GM12875 (cell line): ENCODE data around the gene SLC35F3.
"Not testable (repeated sequence)": the region's sequence is repeated elsewhere in the genome, so short reads cannot be mapped to it uniquely, and the experiment has no call there.

ENCODE experiments used
- H3K4me3 ChIP-seq: one replicate; pipeline ENCODE4 v1.5.1; 2011; ENCODE audit warnings: low read depth, low read length, control low read depth
- CTCF ChIP-seq: IDR thresholded peaks from 2 replicates; pipeline ENCODE4 v1.5.1; 2011; ENCODE audit warnings: low read depth, mild to moderate bottlenecking, control low read depth, inconsistent platforms, low read length, moderate library complexity, borderline replicate concordance; ENCODE audit not compliant: insufficient read depth

SLC35F3 gene

GRCh38 chr1:234148816-234149215 lies 244.3 kb downstream of the SLC35F3 start:
- H3K4me3 ChIP-seq = no peak overlapping the region

GRCh38 chr1:234149217-234149616 lies 244.7 kb downstream of the SLC35F3 start:
- no peak overlapping the region for H3K4me3 ChIP-seq
- TF ChIP-seq CTCF = no peak

More at GRCh38 chr1:234148816-234149215, 244.3 kb downstream of the SLC35F3 start:
- TF ChIP-seq CTCF = no peak

GRCh38 chr1:234150892-234151291 lies 246.4 kb downstream of the SLC35F3 start:
- no peak overlapping the region for H3K4me3 ChIP-seq
- TF ChIP-seq CTCF = no peak

- not testable (repeated sequence) for H3K4me3 ChIP-seq
Observed at GRCh38 chr1:234152344-234152743, 247.9 kb downstream of the SLC35F3 start.

- peak; percentile 51; the same call in 1 of the 2 replicates for TF ChIP-seq CTCF
- no peak overlapping the region for H3K4me3 ChIP-seq
Observed at GRCh38 chr1:234154320-234155251, 250.1 kb downstream of the SLC35F3 start.

- TF ChIP-seq CTCF = no peak
- H3K4me3 ChIP-seq = no peak overlapping the region
Observed at GRCh38 chr1:234162661-234163060, 258.2 kb downstream of the SLC35F3 start.

- H3K4me3 ChIP-seq = no peak overlapping the region
- no peak for TF ChIP-seq CTCF
Observed at GRCh38 chr1:234163267-234163919, 258.9 kb downstream of the SLC35F3 start.
